ENCODE results near the gene IRF4.

- TF ChIP-seq CTCF (IDR thresholded peaks at IDR 0.05) (no peak), POLR2AphosphoS5 (IDR thresholded peaks at IDR 0.05; ENCODE audit: low read depth, low read length) (no peak), SIN3A (IDR thresholded peaks at IDR 0.05; ENCODE audit: borderline replicate concordance, insufficient read depth, low read depth, low read length) (no peak), TCF7L2 (IDR thresholded peaks at IDR 0.05; ENCODE audit: low read depth, low read length) (no peak)
- TF ChIP-seq, protein P1, sequence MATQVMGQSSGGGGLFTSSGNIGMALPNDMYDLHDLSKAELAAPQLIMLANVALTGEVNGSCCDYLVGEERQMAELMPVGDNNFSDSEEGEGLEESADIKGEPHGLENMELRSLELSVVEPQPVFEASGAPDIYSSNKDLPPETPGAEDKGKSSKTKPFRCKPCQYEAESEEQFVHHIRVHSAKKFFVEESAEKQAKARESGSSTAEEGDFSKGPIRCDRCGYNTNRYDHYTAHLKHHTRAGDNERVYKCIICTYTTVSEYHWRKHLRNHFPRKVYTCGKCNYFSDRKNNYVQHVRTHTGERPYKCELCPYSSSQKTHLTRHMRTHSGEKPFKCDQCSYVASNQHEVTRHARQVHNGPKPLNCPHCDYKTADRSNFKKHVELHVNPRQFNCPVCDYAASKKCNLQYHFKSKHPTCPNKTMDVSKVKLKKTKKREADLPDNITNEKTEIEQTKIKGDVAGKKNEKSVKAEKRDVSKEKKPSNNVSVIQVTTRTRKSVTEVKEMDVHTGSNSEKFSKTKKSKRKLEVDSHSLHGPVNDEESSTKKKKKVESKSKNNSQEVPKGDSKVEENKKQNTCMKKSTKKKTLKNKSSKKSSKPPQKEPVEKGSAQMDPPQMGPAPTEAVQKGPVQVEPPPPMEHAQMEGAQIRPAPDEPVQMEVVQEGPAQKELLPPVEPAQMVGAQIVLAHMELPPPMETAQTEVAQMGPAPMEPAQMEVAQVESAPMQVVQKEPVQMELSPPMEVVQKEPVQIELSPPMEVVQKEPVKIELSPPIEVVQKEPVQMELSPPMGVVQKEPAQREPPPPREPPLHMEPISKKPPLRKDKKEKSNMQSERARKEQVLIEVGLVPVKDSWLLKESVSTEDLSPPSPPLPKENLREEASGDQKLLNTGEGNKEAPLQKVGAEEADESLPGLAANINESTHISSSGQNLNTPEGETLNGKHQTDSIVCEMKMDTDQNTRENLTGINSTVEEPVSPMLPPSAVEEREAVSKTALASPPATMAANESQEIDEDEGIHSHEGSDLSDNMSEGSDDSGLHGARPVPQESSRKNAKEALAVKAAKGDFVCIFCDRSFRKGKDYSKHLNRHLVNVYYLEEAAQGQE (IDR thresholded peaks at IDR 0.05; ENCODE audit: insufficient read depth in 1 of 2, low read depth in 2 of 2, low read length in 1 of 2), result no peak
Measured at GRCh38 chr6:393391-394221, 2.1 kb downstream of the IRF4 start.

All from Panc1 (cell line).